BE2C (cell line): Measurements from ENCODE around the gene RAB10.
"Not testable (repeated sequence)": the region's sequence is repeated elsewhere in the genome, so short reads cannot be mapped to it uniquely, and the experiment has no call there.

Experiments
- DNase-seq: peaks from one replicate; pipeline ENCODE4 v3.0.0-alpha.2; 2020
- H3K27me3 ChIP-seq: fragments of 250-450 bp; sonication (Bioruptor Pico); 2 replicates; pipeline ENCODE4 v1.5.1; 2020; ENCODE audit warnings: mild to moderate bottlenecking
- H3K36me3 ChIP-seq: fragments of 250-450 bp; sonication (Bioruptor Pico); 2 replicates; pipeline ENCODE4 v1.5.1; 2020; ENCODE audit warnings: mild to moderate bottlenecking
- H3K4me1 ChIP-seq: fragments of 250-450 bp; sonication (Bioruptor Pico); 2 replicates; pipeline ENCODE4 v1.5.1; 2020
- H3K4me3 ChIP-seq: 2 replicates; pipeline ENCODE4 v1.5.1; 2011; ENCODE audit warnings: low read depth, low read length
- H3K9me3 ChIP-seq: fragments of 250-450 bp; sonication (Bioruptor Pico); 2 replicates; pipeline ENCODE4 v1.5.1; 2020
- TF ChIP-seq, protein P1 (sequence below): IDR thresholded peaks from 2 replicates; pipeline ENCODE4 v1.5.1; 2012; ENCODE audit warnings: mild to moderate bottlenecking, low read depth, low read length

RAB10 gene

DNA sequence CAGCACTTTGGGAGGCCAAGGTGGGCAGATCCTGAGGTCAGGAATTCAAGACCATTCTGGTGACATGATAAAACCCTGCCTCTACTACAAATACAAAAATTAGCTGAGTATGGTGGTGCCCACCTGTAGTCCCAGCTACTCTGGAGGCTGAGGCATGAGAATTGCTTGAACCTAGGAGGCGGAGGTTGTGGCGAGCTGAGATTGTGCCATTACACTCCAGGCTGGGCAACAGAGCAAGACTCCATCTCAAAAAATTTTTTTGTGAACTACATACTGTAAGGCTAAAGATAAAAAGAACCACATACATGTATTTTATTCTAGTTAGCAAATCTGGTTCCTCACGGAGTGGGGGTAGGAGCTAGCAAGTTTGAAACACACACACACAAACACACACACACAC is 45.1 kb downstream of the RAB10 start:
- Histone ChIP-seq H3K4me1 (no peaks in the 10 kb centered on the region), H3K36me3 (no peaks in the 10 kb centered on the region; the same call in none of the 2 replicates), H3K27me3 (no peaks in the 10 kb centered on the region), H3K9me3 (no peaks in the 10 kb centered on the region), H3K4me3 (no peak overlapping the region)
- no peak for DNase-seq
- TF ChIP-seq, protein P1, sequence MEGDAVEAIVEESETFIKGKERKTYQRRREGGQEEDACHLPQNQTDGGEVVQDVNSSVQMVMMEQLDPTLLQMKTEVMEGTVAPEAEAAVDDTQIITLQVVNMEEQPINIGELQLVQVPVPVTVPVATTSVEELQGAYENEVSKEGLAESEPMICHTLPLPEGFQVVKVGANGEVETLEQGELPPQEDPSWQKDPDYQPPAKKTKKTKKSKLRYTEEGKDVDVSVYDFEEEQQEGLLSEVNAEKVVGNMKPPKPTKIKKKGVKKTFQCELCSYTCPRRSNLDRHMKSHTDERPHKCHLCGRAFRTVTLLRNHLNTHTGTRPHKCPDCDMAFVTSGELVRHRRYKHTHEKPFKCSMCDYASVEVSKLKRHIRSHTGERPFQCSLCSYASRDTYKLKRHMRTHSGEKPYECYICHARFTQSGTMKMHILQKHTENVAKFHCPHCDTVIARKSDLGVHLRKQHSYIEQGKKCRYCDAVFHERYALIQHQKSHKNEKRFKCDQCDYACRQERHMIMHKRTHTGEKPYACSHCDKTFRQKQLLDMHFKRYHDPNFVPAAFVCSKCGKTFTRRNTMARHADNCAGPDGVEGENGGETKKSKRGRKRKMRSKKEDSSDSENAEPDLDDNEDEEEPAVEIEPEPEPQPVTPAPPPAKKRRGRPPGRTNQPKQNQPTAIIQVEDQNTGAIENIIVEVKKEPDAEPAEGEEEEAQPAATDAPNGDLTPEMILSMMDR = no peak

DNA sequence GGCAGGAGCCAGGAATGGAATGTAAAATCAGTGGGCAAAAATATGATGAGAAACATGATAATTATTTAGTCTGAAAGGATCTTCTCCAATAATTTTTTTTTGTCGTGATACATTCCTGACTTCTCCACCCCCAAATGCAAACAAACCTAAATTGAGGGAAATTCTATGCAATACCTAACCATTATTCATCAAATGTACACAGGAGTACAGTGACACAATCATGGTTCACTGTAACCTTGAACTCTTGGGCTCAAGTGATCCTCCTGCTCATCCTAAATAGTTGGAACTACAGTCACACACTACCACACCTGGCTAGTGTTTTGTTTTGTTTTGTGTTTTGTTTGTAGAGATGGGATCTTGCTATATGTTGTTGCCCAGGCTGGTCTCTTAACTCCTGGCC is 46.5 kb downstream of the RAB10 start:
- no peak for DNase-seq
- Histone ChIP-seq H3K4me1 (no peaks in the 10 kb centered on the region), H3K36me3 (no peaks in the 10 kb centered on the region; the same call in none of the 2 replicates), H3K9me3 (no peaks in the 10 kb centered on the region), H3K4me3 (no peak overlapping the region), H3K27me3 (no peaks in the 10 kb centered on the region)
- TF ChIP-seq, protein P1 = no peak

DNA sequence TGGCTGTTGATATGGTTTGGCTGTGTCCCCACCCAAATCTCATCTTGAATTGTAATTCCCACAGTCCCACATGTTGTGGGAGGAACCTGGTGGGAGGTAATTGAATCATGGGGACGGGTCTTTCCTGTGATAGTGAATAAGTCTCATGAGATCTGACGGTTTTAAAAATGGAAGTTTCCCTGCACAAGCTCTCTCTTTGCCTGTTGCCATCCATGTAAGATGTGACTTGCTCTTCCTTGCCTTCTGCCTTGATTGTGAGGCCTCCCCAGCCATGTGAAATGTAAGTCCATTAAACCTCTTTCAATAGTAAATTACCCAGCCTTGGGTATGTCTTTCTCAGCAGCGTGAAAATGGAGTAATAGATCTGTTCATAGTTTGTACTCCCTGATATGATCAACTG is 47.0 kb downstream of the RAB10 start:
- H3K9me3 ChIP-seq, H3K36me3 ChIP-seq, H3K4me1 ChIP-seq, H3K27me3 ChIP-seq, DNase-seq, H3K4me3 ChIP-seq: not testable (repeated sequence)

DNA sequence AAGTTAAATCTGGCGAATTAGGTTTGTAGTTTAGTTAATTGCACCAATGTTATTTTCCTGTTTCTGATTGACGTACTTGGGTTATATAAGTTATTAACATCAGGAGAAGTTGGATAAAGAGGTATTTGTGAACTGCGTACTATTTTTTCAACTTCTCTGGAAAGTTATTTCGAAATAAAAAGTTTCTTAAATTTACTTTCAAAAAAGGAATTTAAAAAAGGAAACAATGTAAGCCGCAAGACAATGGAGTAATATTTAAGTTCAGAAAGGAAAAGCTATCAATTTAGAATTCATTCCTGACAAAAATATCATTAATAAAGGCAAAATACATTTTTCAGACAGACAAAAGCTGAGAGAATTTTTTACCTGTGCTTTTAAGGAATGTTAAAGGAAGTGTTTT is 47.7 kb downstream of the RAB10 start:
- TF ChIP-seq, protein P1 = no peak
- DNase-seq = no peak
- no peaks in the 10 kb centered on the region for H3K4me1 ChIP-seq
- H3K4me3 ChIP-seq = no peak overlapping the region
- no peaks in the 10 kb centered on the region for H3K9me3 ChIP-seq
- H3K36me3 ChIP-seq = no peaks in the 10 kb centered on the region; the same call in none of the 2 replicates
- H3K27me3 ChIP-seq = no peaks in the 10 kb centered on the region

DNA sequence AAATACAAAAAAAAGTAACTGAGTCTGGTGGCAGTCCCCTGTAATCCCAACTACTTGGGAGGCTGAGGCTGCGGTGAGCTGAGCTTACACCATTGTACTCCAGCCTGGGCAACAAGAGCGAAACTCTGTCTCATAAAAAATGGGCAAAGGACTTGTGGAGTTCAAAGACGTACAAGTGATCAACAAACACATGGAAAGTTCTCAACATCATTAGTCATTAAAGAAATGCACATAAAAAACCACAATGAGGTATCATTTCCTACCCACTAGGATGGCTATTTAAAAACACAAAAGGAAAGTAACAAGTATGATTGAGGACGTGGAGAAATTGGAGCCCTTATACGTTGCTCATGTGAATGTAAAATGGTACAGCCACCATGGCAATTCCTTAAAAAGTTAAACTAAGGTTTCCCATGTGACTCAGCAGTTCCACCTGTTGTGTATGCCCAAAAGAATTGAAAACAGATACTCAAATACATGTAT is 52.3 kb downstream of the RAB10 start:
- Histone ChIP-seq H3K27me3 (no peaks in the 10 kb centered on the region), H3K9me3 (no peaks in the 10 kb centered on the region), H3K4me1 (no peaks in the 10 kb centered on the region), H3K36me3 (no peaks in the 10 kb centered on the region; the same call in 1 of the 2 replicates), H3K4me3 (no peak overlapping the region)
- TF ChIP-seq, protein P1 = no peak
- no peak for DNase-seq

DNA sequence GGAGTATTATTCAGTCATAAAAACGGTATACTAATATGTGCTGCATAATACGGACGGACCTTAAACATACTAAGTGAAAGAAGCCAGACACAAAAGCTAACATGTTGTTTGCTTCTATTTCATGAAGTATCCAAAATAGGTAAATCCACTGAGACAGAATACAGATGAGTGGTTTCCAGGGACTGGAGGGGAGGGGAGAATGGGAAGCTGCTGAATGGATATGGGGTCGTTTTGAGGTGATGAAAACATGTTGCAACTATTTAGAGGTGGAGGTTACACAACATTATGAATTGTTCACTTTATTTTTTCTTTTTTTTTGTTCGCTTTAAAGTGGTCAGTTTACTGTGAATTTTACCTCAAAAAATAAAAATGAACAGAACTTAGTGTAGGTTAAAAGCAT is 52.9 kb downstream of the RAB10 start:
- Histone ChIP-seq H3K9me3 (no peaks in the 10 kb centered on the region), H3K36me3 (no peaks in the 10 kb centered on the region; the same call in 1 of the 2 replicates), H3K4me3 (no peak overlapping the region), H3K4me1 (no peaks in the 10 kb centered on the region), H3K27me3 (no peaks in the 10 kb centered on the region)
- TF ChIP-seq, protein P1 = no peak
- no peak for DNase-seq

DNA sequence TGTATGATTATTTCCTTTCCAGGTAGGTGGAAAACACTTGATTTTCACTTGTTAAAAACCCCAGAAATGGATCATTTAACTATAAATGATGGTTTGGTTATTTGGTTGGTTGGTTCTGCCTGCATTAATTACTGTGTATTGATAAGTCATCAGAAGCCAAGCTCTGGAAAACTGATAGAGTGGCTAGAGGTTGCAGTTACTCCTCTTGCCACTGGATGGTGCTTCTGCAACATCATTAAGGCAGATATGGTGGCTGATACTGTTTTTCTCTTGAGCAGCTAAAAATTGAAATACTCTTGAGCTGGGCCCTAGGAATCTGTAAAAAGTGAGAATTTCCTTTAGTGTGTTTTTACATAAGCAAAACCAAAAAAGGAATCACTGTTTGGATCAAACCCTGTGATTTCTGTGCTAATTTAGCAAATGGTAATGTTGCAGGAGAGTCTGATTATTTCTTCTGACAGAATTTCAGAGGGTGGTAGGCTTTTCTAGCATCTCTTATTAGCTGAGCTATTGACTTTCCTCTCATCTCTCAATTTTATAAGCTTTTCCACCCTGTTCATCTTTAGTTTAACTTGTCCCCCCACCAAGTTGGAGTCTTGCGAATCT is 54.3 kb downstream of the RAB10 start:
- Histone ChIP-seq H3K9me3 (no peaks in the 10 kb centered on the region), H3K27me3 (no peaks in the 10 kb centered on the region), H3K36me3 (no peaks in the 10 kb centered on the region; the same call in none of the 2 replicates), H3K4me3 (no peak overlapping the region), H3K4me1 (no peaks in the 10 kb centered on the region)
- TF ChIP-seq, protein P1 = peak; percentile 87
- peak; percentile 14 for DNase-seq

DNA sequence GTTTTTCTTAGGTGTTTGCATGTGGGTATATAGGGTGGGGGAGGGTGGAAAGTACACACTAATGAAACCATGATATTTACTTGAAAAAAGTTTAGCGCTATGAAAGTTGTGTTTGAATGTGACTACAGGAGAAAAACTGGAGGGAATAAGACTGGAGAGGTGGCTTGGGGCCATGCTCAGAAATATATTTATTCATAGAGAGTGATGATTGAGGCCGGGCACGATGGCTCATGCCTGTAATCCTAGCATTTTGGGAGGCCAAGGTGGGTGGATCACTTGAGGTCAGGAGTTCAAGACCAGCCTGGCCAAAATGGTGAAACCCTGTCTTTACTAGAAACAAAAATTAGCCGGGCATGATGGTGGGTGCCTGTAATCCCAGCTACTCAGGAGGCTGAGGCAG is 55.0 kb downstream of the RAB10 start:
- not testable (repeated sequence) for H3K4me1 ChIP-seq, H3K27me3 ChIP-seq

More for the DNA sequence above, 55.0 kb downstream of the RAB10 start:
- not testable (repeated sequence) for H3K4me3 ChIP-seq, H3K36me3 ChIP-seq, H3K9me3 ChIP-seq, DNase-seq
